Myocyte (in vitro differentiated cells): ENCODE measurements around the gene EIF3L. TPM values are rescaled to one million over a fixed set of nuclear protein-coding genes. Genes with fewer than 3 reads are reported as not detected.
"Not testable (repeated sequence)": the region's sequence is repeated elsewhere in the genome, so short reads cannot be mapped to it uniquely, and the experiment has no call there.

ENCODE experiments used
- DNase-seq: peaks from one replicate; pipeline ENCODE4 v3.0.0-alpha.2; 2012; ENCODE audit warnings: low read depth
- polyA plus RNA-seq: library from polyadenylated mRNA; unstranded; fragments of >200 nt; gene quantifications from one replicate; pipeline ENCODE4 v1.2.1, GENCODE V29; 2012; ENCODE audit warnings: missing spikeins
- total RNA-seq: library from RNA; depleted of rRNA; stranded (reverse); fragments of >200 nt; gene quantifications from 2 replicates; pipeline ENCODE4 v1.2.3, GENCODE V29; 2014

EIF3L gene
- 415 and 450 TPM in 2 replicates for total RNA-seq
- 540 TPM for polyA plus RNA-seq

DNA sequence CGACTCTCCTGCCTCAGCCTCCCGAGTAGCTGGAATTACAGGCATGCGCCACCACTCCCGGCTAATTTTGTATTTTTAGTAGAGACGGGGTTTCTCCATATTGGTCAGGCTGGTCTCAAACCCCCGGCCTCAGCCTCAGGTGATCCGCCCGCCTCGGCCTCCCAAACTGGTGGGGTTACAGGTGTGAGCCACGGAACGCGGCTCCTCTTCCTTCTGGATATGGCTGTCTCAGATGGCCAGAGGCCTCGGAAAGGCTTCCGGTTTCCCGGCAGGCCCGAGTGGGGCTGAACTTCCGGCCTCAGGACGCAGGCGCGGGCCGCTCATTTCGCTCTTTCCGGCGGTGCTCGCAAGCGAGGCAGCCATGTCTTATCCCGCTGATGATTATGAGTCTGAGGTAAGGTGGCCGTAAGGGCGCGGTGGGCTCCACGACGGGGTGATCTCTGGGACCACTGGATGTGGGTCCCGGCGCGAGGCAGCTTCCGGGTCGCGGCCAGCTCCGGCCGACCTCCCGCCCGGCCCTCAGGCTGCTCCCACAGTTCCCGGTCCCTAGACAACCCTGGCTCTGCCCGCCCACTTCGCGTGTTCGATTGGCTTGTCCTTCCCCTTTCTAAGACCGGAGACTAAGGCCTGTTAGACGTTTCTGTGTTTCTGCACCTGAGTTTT lies at the start of gene EIF3L:
Gene EIF3L, plus strand, starts transcription at position 331 of the 663 bp plus-strand sequence. Its CDS starts 31 bp downstream, at position 362.
- DNase-seq, result peak; percentile 89

DNA sequence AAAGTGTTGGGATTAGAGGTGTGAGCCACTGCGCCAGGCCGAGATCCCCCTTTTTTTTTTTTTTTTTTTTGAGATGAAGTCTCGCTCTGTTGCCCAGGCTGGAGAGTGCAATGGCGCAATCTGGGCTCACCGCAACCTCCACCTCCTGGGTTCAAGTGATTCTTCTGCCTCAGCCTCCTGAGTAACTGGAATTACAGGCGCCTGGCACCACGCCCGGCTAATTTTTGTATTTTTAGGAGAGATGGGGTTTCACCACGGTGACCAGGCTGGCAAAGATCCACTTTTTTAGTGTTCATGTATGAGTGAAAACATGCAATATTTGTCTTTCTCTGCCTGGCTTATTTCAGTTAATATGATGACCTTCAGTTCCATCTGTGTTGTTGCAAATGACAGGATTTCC lies 49.2 kb upstream of the EIF3L start:
- DNase-seq, result not testable (repeated sequence)

DNA sequence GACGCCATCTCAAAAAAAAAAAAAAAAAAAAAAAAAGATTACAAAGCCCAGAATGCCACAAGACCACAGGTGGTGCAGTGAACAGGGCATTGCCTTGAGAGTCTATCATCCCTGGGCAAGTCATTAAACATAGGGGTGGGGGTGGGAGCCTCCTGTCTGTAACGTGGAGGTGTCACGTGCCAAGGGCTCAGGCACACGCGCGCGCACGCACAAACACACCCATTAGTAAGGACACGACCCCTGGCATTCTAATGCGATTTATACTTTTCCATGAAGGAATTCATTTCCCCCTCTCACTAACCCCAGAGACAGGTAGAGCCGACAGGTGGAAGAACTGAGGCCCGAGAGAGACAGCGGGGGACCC lies 47.3 kb upstream of the EIF3L start:
- DNase-seq, result no peak

DNA sequence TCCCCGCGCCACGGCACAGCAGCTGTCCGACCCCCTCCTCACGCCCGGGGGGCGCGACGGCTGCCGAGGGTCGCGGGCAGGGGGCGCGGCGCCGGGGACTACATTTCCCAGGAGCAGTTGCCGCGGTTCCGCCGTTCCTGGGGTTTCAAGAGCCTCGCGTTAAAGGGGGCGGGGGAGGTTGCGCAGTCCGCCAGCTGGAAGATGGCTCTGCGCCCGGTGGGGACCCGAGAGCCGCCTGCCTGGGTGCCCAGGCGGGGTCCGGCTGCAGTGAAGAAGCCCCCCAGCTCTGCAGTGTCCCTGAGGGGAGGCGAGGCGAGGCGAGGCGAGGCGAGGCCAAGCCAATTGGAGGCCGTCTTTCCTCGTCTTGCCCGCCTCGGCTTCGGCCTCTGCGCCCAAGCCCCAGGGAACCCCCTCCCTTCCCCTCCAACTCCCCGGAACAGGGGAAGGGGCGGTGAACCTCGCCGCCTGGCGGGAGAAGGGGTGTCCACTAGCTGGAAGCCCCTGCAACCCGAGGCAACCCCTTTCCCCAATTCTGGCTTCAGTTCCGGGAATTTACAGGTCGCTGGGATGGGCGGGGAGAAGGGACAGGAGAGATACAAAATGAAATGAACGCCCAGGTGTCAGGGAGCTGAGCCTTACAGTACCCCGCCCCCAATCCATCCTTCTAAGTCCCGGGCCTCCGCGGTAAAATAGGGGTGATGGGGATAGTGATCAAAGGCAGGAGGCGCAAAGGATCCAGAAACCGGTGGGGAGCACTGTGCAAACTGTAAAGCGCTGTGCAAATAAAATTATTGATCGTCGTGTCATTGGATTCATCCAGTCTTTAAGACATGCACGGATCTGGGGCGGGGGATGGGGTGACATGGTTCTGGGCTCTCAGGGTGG lies 46.7 kb upstream of the EIF3L start:
- DNase-seq, result peak; percentile 62

DNA sequence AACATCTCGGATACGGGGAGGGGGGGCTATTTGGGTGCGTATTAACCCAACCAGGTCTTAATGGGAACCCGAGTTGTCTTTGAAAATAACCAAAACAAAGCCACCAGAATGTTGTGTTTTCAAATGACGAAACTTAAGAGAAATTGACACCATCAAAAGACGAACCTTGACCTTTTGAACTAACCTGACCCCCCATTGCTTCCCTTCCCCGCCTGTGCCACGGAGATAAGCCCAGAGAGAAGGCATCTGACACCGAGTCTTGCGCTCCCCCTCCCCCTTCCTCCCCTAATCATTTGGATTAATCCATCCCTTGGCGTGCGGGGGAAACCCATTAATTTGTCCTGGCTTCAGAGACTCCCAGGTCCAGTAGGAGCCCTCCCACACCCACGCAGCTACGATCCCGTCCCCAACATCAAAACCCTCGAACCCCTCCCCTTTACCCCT lies 46.0 kb upstream of the EIF3L start:
- DNase-seq, result no peak

DNA sequence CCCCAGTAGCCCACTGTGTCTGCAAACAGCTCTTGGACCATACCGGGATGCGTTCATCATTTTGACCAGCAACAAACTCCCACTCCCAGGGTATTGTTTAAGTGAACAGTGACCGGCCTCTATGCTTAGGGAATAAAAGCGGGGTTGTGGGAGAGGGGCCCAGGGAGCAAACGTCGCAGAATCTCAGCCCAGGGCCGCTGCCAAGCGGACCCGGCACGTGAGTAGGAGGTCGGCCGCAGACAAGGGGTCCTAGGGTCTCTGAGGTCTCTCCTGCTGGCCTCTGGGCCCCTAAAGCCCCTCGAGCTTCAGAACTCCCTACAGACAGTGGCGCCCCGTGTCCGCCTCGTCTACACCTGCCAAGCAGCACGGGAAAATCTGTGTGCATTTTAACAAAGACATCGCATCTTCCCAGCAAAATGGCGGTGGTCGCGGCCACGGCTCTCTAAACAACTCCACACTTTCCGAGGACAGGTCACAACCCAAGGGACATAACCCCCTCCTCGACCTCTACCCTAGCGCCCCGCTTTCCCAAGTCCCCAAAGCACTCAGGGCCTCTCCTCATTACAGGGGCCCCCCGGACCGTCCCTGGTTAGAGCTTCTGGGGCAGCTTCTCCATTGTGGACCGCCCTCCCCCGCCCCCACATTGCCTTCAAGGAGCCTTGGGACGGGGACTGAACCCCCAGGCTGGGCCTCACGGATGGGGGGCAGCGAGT lies 45.4 kb upstream of the EIF3L start:
- no peak for DNase-seq

DNA sequence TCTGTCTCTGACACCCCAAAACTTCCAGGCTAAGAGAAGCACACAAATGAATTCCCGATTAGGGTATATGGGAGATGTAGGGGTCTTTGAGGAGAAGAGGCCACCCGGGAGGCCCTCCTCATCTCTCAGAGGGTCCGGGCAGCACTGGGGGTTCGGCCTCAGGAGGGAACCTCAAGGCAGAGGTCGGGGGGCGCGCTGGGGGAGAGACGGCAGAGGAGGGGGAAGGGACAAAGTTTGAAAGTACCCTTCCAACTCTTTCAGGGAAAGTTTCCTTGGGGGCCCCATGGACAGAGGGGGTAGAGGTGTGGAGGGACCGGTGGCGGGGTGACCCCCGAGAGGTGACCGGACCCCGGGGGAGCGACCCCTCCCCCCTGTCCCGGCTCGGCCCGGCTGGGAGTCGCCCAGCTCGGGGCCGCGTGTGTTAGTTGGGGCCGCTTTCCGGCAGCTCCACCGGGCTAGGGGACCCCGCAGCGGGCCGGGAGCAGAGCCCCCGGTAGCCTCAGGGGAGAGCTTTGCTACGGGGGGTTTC lies 44.8 kb upstream of the EIF3L start:
- DNase-seq, result no peak

DNA sequence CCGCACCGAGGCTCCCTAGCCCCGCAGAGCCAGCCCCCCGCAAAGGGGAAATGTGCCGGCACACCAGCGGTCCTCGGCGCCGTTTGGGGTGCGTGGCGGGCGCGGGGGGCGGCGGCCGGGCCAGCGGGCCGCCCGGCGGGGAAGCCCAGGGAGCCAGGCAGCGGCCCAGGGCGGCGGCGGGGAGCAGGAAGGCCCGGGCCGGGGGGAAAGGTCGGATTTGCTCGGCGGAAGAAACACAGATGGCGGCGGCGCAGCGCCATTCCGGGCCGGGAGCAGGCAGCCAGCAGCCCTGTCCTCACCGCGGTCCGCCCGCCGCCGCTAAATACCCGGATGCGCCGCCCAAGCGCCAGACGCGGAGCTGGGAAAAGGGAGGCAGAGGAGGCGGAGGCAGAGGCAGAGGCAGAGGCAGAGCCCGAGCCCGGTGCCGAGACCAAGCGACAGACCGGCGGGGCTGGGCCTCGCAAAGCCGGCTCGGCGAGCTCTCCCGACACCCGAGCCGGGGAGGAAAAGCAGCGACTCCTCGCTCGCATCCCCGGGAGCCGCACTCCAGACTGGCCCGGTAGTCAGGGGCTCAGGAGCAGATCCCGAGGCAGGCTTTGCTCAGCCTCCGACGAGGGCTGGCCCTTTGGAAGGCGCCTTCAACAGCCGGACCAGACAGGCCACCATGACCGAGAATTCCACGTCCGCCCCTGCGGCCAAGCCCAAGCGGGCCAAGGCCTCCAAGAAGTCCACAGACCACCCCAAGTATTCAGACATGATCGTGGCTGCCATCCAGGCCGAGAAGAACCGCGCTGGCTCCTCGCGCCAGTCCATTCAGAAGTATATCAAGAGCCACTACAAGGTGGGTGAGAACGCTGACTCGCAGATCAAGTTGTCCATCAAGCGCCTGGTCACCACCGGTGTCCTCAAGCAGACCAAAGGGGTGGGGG lies 44.1 kb upstream of the EIF3L start:
- peak; percentile 84 for DNase-seq

DNA sequence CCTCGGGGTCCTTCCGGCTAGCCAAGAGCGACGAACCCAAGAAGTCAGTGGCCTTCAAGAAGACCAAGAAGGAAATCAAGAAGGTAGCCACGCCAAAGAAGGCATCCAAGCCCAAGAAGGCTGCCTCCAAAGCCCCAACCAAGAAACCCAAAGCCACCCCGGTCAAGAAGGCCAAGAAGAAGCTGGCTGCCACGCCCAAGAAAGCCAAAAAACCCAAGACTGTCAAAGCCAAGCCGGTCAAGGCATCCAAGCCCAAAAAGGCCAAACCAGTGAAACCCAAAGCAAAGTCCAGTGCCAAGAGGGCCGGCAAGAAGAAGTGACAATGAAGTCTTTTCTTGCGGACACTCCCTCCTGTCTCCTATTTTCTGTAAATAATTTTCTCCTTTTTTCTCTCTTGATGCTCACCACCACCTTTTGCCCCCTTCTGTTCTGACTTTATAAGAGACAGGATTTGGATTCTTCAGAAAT lies 43.4 kb upstream of the EIF3L start:
- DNase-seq, result no peak

DNA sequence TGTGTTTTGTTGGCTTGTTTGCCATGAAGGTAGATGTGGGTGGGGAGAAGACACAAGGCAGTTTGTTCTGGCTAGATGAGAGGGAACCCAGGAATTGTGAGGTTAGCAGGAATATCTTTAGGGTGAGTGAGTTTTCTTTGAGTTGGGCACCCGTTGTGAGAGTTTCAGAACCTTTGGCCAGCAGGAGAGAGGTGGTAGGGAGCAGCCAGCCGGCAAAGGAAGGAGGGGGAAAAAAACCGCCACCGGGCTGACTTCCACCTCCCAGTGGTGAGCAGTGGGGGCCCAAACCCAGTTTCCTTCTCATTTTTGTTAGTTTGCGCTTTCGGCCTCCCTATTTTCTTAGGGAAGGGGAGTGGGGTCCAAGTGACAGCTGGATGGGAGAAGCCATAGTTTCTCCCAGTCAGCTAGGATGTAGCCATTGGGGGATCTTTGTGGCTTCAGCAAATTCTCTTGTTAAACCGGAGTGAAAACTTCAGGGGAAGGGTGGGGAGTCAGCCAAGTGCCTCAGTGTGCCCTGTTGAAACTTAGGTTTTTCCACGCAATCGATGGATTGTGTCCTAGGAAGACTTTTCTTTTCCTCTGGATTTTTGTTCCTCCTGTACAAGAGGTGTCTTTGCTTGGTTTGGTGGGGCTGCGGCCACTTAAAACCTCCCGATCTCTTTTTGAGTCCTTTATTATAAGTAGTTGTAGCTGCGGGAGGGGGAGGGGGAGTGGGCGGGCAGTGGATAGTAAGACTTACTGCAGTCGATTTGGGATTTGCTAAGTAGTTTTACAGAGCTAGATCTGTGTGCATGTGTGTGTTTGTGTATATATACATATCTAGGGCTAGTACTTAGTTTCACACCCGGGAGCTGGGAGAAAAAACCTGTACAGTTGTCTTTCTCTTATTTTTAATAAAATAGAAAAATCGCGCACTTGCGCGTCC lies 42.5 kb upstream of the EIF3L start:
- peak; percentile 26 for DNase-seq

DNA sequence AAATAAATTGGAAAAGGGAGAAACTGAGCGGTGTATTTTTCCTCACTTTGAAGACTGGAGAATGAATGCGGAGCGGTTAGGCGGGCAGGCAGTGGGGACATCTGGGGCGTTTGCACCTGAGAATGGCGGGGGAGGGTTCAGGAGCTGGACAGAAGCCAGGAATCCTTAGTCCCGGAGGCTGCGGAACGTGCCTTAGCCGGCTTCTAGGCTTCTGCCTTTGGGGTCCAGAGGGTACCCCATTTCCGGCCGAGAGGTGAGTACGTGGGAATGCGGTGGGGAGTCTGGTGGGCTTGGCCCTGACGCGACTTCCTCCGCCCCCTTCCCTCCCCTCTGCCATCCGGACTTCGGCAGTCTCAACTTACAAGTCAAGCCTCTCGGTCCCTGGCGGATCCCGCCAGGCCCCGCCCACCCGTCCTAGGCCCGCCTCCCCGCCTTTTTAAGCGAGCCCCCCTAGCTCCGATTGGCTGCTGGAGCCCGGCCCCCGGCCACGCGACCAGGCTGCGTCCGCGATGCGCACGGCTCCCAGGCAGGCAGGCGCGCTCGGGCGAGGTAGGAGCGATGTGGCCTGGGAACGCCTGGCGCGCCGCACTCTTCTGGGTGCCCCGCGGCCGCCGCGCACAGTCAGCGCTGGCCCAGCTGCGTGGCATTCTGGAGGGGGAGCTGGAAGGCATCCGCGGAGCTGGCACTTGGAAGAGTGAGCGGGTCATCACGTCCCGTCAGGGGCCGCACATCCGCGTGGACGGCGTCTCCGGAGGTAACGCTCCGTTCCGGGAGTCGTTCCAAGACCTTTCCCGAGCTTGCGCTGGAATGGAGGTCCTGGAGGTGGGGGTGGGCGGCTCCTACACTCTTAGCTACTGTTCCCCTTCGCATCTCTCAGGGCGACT lies 41.6 kb upstream of the EIF3L start, which contains the start of gene GCAT:
Gene GCAT, plus strand, starts transcription at position 525 of the 884 bp plus-strand sequence. Its CDS starts 34 bp downstream, at position 559.
- DNase-seq, result peak; percentile 97

DNA sequence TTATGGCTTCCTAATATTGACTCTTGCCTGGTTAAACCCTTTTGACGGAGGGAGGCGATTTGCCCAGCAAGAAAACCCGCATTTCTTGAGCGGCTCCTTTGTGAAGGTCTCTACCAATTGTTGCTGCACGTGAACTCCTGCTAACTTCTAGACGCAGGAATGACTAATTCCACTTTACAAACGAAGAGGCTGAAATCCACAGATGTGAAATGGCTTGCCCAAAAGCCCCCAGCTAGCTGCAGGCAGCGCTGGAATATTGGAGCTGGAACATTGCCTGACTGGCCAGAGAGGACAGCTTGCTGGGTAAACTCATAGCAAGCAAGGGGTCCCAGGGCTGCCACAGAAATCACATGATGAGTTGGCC lies 40.9 kb upstream of the EIF3L start:
- no peak for DNase-seq

DNA sequence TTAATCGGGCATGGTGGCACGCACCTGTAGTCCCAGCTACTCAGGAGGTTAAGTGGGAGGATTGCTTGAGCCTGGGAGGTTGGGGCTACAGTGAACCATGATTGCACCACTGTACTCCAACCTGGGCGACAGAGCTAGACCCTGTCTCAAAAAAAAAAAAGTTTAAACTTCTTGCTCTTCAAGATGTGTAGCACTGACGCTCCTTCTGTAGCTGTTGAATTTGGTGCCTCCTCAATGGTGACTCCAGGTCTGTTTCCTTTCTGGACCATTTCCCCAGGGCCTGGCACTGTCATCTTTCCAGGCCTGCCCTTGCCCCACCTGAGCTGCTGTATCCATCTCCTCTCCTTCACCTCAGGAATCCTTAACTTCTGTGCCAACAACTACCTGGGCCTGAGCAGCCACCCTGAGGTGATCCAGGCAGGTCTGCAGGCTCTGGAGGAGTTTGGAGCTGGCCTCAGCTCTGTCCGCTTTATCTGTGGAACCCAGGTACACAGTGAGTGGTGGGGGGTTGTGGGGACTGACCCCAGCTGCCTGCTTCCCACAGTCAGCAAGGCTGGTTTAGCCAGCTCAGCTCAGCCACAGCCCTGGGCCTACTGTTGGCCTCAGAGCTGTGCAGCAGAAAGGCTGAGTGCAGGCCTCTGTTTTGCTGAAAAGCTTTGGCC lies 39.4 kb upstream of the EIF3L start:
- no peak for DNase-seq

DNA sequence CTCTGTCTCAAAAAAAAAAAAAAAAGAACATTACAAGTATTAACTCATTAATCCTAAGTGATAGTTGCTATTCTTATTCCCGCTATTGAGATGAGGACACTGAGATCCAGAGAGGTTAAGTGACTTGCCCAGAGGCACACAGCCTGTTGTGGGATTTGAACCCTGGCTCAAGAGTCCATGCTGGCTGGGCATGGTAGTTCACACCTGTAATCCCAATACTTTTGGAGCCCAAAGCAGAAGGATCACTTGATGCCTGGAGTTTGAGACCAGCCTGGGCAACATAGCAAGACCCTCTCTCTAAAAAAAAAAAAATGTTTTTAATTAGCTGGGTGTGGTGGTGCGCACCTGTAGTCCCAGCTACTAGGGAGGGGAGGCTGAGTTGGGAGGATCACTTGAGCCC lies 37.4 kb upstream of the EIF3L start:
- DNase-seq, result no peak

DNA sequence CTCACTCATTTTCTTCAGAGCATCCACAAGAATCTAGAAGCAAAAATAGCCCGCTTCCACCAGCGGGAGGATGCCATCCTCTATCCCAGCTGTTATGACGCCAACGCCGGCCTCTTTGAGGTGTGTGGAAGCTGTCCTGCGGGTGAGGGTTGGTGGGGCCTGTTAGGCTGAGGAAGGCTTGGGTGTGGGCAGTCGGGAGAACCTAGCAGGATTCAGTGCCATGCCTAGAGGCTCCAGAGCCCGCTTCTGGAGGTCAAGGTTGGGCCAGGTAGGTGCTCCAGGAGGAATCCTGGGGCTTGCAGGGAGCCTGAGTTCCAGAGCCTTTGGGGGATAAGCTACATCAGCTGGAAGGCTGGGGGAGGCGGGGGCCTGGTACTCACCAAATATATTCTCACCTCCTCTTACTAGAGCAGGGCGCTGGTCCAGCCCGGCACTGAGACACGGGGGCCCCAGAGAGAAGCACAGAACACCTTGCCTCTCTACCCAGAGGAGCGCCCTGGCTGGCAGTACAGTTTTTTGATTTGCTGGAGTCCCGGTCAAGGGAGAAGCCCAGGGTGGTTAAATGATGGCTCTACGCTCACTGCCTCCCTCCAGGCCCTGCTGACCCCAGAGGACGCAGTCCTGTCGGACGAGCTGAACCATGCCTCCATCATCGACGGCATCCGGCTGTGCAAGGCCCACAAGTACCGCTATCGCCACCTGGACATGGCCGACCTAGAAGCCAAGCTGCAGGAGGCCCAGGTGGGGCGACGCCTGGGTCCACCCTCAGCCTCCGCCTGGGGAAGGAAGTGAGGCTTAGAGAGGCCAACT lies 36.1 kb upstream of the EIF3L start:
- no peak for DNase-seq

DNA sequence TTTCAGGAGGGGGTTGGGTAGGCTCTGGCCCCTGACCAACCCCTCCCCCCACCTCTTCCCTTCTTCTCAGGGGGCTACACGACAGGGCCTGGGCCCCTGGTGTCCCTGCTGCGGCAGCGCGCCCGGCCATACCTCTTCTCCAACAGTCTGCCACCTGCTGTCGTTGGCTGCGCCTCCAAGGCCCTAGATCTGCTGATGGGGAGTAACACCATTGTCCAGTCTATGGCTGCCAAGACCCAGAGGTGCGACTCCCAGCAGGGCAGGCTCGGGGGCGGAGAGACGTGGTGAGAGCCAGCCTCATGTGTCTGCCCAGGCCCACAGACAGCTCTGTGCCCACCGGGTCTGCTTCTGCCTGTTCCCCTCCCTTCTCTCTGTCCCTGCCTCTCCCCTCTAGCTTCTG lies 33.6 kb upstream of the EIF3L start:
- DNase-seq, result no peak
